Dermis microvascular lymphatic vessel endothelial cell (primary cell): ENCODE data around the gene SLC25A33. TPM values are rescaled to one million over a fixed set of nuclear protein-coding genes. Genes with fewer than 3 reads are reported as not detected.

Source experiments
- DNase-seq, 2 donors: peaks; one replicate each; pipeline versions ENCODE4 v3.0.0 to v3.0.0-alpha.2; 2010; ENCODE audit warnings: low read depth in 2 of 2
- total RNA-seq: library from RNA; depleted of rRNA; stranded (reverse); fragments of >200 nt; gene quantifications from 2 replicates; pipeline ENCODE4 v1.2.1, GENCODE V29; 2014

Gene SLC25A33
- total RNA-seq, 1 donor from 2014 or later, result 4.0 TPM

- no peak for DNase-seq
Measured at GRCh38 chr1:9600861-9601834, 61.9 kb downstream of the SLC25A33 start.

GRCh38 chr1:9601942-9602793 lies 62.9 kb downstream of the SLC25A33 start:
- DNase-seq, result no peak

- DNase-seq, result no peak
Measured at GRCh38 chr1:9602794-9603167, 63.5 kb downstream of the SLC25A33 start.

- DNase-seq, result no peak
Measured at GRCh38 chr1:9603307-9603706, 64.0 kb downstream of the SLC25A33 start.

GRCh38 chr1:9603766-9604753 lies 64.8 kb downstream of the SLC25A33 start:
- DNase-seq, result no peak

- no peak for DNase-seq
Measured at GRCh38 chr1:9604836-9605235, 65.6 kb downstream of the SLC25A33 start.

GRCh38 chr1:9605946-9606455 lies 66.7 kb downstream of the SLC25A33 start:
- no peak for DNase-seq

- DNase-seq, result no peak
Measured at GRCh38 chr1:9606458-9606857, 67.2 kb downstream of the SLC25A33 start.

GRCh38 chr1:9606948-9607347 lies 67.7 kb downstream of the SLC25A33 start:
- DNase-seq, result no peak

- no peak for DNase-seq
Measured at GRCh38 chr1:9607352-9607751, 68.1 kb downstream of the SLC25A33 start.

GRCh38 chr1:9609998-9610397 lies 70.7 kb downstream of the SLC25A33 start:
- no peak for DNase-seq

GRCh38 chr1:9610548-9610947 lies 71.3 kb downstream of the SLC25A33 start:
- no peak for DNase-seq

- DNase-seq, result no peak
Measured at GRCh38 chr1:9611716-9612115, 72.5 kb downstream of the SLC25A33 start.

- no peak for DNase-seq
Measured at GRCh38 chr1:9612162-9612845, 73.0 kb downstream of the SLC25A33 start.

GRCh38 chr1:9612871-9613624 lies 73.8 kb downstream of the SLC25A33 start:
- no peak for DNase-seq

GRCh38 chr1:9613625-9614299 lies 74.5 kb downstream of the SLC25A33 start:
- no peak for DNase-seq

- DNase-seq, result peak; percentile 21 to 45
Measured at GRCh38 chr1:9615316-9616063, 76.2 kb downstream of the SLC25A33 start.
